Measurements from ENCODE around the gene SNTG2. TPM values are rescaled to one million over a fixed set of nuclear protein-coding genes. Genes with fewer than 3 reads are reported as not detected.

The SNTG2 gene
- total and polyA plus RNA-seq, 2 donors (not counting 3 experiments of a cell fraction or from before 2014, with no cell fraction given): not detected

- no peaks in the 10 kb centered on the region for H3K36me3 ChIP-seq (ENCODE audit: control insufficient read depth in 2 of 2, extremely low read depth in 1 of 2, insufficient read depth in 2 of 2, low read length in 2 of 2)
- H3K9ac ChIP-seq (replicated peaks; ENCODE audit: extremely low read depth, insufficient read depth, low read length): no peak overlapping the region
- no peaks in the 10 kb centered on the region for H3K4me1 ChIP-seq (ENCODE audit: control insufficient read depth, extremely low read depth, insufficient read depth, low read length)
- H3K9me1 ChIP-seq (replicated peaks; ENCODE audit: control insufficient read depth, extremely low read depth, insufficient read depth, low read length): no peaks in the 10 kb centered on the region
- intact Hi-C loops (cut with micrococcal nuclease) (no loop called here), dilution Hi-C loops (cut with MboI; ENCODE audit: extremely low pct_ligation_motif_present, low sequenced_read_pairs) (no loop called here)
- no peak overlapping the region for H3K4me2 ChIP-seq (ENCODE audit: insufficient read depth, low read length)
- H2AFZ ChIP-seq (ENCODE audit: low read depth, low read length): no peak overlapping the region
- FAIRE-seq (no peak), DNase-seq (ENCODE audit: low read depth, low spot score) (no peak)
- H3K27me3 ChIP-seq (ENCODE audit: control insufficient read depth in 2 of 2, insufficient read depth in 2 of 2, low read length in 2 of 2): no peaks in the 10 kb centered on the region
- H3K4me3 ChIP-seq (replicated peaks in 1 of 3; ENCODE audit: insufficient read depth in 1 of 3, low read depth in 1 of 3, low read length in 3 of 3): no peak overlapping the region
- H4K20me1 ChIP-seq (replicated peaks; ENCODE audit: control insufficient read depth, extremely low read depth, insufficient read depth, low read length): no peaks in the 10 kb centered on the region
- peaks cover 6% of the 10 kb centered on the region for H3K9me3 ChIP-seq (replicated peaks; ENCODE audit: control insufficient read depth, insufficient read depth, low read length)
- CTCF ChIA-PET: no interaction called here
- POLR2A ChIA-PET: no interaction called here
- TF ChIP-seq CTCF (IDR thresholded peaks at IDR 0.05; ENCODE audit: extremely low read depth in 1 of 2, insufficient read depth in 1 of 2, low read depth in 1 of 2, low read length in 2 of 2) (no peak), POLR2A (IDR thresholded peaks at IDR 0.05; ENCODE audit: low read depth, low read length) (no peak), MAX (IDR thresholded peaks at IDR 0.05; ENCODE audit: insufficient read depth, insufficient read length) (no peak), MYC (IDR thresholded peaks at IDR 0.05; ENCODE audit: low read depth, low read length) (no peak), GATA2 (IDR thresholded peaks at IDR 0.05; ENCODE audit: insufficient read depth, insufficient read length, low read depth, low read length) (no peak), JUN (IDR thresholded peaks at IDR 0.05; ENCODE audit: borderline replicate concordance, insufficient read depth, insufficient read length, low read depth) (no peak), EZH2 (IDR thresholded peaks at IDR 0.05; ENCODE audit: borderline replicate concordance, low read depth, low read length, severe bottlenecking) (no peak), POLR2AphosphoS5 (IDR thresholded peaks at IDR 0.05; ENCODE audit: insufficient read depth, low read depth, low read length) (no peak), FOS (IDR thresholded peaks at IDR 0.05; ENCODE audit: borderline replicate concordance, insufficient read depth, low read length) (no peak)
- H3K27ac ChIP-seq (ENCODE audit: insufficient read depth, low read depth, low read length): no peak overlapping the region
- H3K79me2 ChIP-seq (ENCODE audit: control insufficient read depth, insufficient read depth, low read length): no peaks in the 10 kb centered on the region
- no TSS peak for BruUV-seq (replicated peaks)
Measured at GRCh38 chr2:1046067-1046466, 95.4 kb downstream of the SNTG2 start.
